GM12872 (cell line): Measurements from ENCODE around the gene LRTM2.

ENCODE experiments used
- CTCF ChIP-seq: IDR thresholded peaks from 3 replicates; pipeline ENCODE4 v1.5.1; 2011; ENCODE audit warnings: low read depth, mild to moderate bottlenecking, low read length, moderate library complexity; ENCODE audit not compliant: insufficient read depth

LRTM2 gene

GRCh38 chr12:1858456-1858855 is 38.1 kb downstream of the LRTM2 start:
- TF ChIP-seq CTCF: no peak

- TF ChIP-seq CTCF: no peak
These were observed 39.3 kb downstream of the LRTM2 start for GRCh38 chr12:1859643-1860042.

GRCh38 chr12:1862973-1863372 is 42.6 kb downstream of the LRTM2 start:
- no peak for TF ChIP-seq CTCF

GRCh38 chr12:1863823-1864222 is 43.5 kb downstream of the LRTM2 start:
- no peak for TF ChIP-seq CTCF

GRCh38 chr12:1864456-1864855 is 44.1 kb downstream of the LRTM2 start:
- TF ChIP-seq CTCF: no peak

- no peak for TF ChIP-seq CTCF
These were observed 44.5 kb downstream of the LRTM2 start for GRCh38 chr12:1864867-1865266.

GRCh38 chr12:1865284-1865866 is 45.0 kb downstream of the LRTM2 start:
- TF ChIP-seq CTCF: no peak

GRCh38 chr12:1869145-1869544 is 48.8 kb downstream of the LRTM2 start:
- no peak for TF ChIP-seq CTCF
